SU-DHL-6 (cell line): ENCODE measurements around the gene ITPKB.

ENCODE experiments used
- H2AFZ ChIP-seq: fragments of 200-600 bp; sonication (generic); 2 replicates; pipeline ENCODE4 v1.6.1; 2014; ENCODE audit warnings: low read depth, mild to moderate bottlenecking, moderate library complexity, mixed read lengths, antibody characterized with exemption, low read length; ENCODE audit not compliant: severe bottlenecking
- H3F3A ChIP-seq: fragments of 200-600 bp; shearing (Covaris generic); 2 replicates; pipeline ENCODE4 v1.6.0; 2016; ENCODE audit warnings: antibody characterized with exemption, mild to moderate bottlenecking; ENCODE audit not compliant: insufficient read depth
- H3K27ac ChIP-seq: fragments of 200-600 bp; sonication (generic); 2 replicates; pipeline ENCODE4 v1.5.1; 2016; ENCODE audit warnings: low read depth, mild to moderate bottlenecking, low read length, moderate library complexity, mixed read lengths
- H3K27me3 ChIP-seq: fragments of 200-600 bp; sonication (generic), shearing (Covaris generic); 2 replicates; pipeline ENCODE4 v1.6.0; 2014; ENCODE audit warnings: mild to moderate bottlenecking, low read length
- H3K36me3 ChIP-seq: fragments of 200-600 bp; sonication (generic); 2 replicates; pipeline ENCODE4 v1.6.1; 2014; ENCODE audit warnings: mild to moderate bottlenecking, low read length, mixed read lengths
- H3K4me2 ChIP-seq: fragments of 300-600, 200-600 bp; shearing (Covaris generic), sonication (generic); 2 replicates; pipeline ENCODE4 v1.6.0; 2014; ENCODE audit warnings: low read length, low read depth, mild to moderate bottlenecking; ENCODE audit not compliant: poor library complexity, severe bottlenecking
- H3K4me3 ChIP-seq: fragments of 200-600 bp; sonication (generic); 2 replicates; pipeline ENCODE4 v1.5.1; 2014; ENCODE audit warnings: antibody characterized with exemption, low read length, mild to moderate bottlenecking, mixed read lengths; ENCODE audit not compliant: insufficient read depth, poor library complexity, severe bottlenecking
- H3K79me2 ChIP-seq: fragments of 200-600 bp; sonication (generic); 2 replicates; pipeline ENCODE4 v1.6.1; 2014; ENCODE audit warnings: mild to moderate bottlenecking, low read length, moderate library complexity; ENCODE audit not compliant: insufficient read depth
- H3K9ac ChIP-seq: fragments of 200-600 bp; sonication (generic); 2 replicates; pipeline ENCODE4 v1.7.0; 2014; ENCODE audit warnings: mild to moderate bottlenecking, low read length
- H3K9me2 ChIP-seq: fragments of 200-600 bp; sonication (generic); replicated peaks from 2 replicates; pipeline ENCODE4 v1.6.1; 2014; ENCODE audit warnings: low read length; ENCODE audit not compliant: insufficient read depth
- H3K9me3 ChIP-seq: fragments of 200-600 bp; sonication (generic); 2 replicates; pipeline ENCODE4 v1.6.1; 2014; ENCODE audit warnings: low read length, mixed read lengths; ENCODE audit not compliant: insufficient read depth
- H4K20me1 ChIP-seq: fragments of 200-600 bp; sonication (generic); 2 replicates; pipeline ENCODE4 v1.6.1; 2014; ENCODE audit warnings: low read depth, mild to moderate bottlenecking, antibody characterized with exemption, low read length, moderate library complexity, mixed read lengths
- CTCF ChIP-seq: fragments of 200-600 bp; sonication (generic); IDR thresholded peaks from one replicate; pipeline ENCODE4 v1.5.1; 2017; ENCODE audit warnings: antibody characterized with exemption, mild to moderate bottlenecking, low read length, moderate library complexity; ENCODE audit not compliant: insufficient read depth, poor library complexity, severe bottlenecking
- EZH2phosphoT487 ChIP-seq: fragments of 200-600 bp; sonication (generic), shearing (Covaris generic); conservative IDR thresholded peaks from 2 replicates; pipeline ENCODE4 v1.6.1; 2018; ENCODE audit warnings: mild to moderate bottlenecking, antibody characterized with exemption, low read length, moderate library complexity, mixed read lengths

Gene ITPKB

GRCh38 chr1:226710501-226710900 lies 28.6 kb downstream of the ITPKB start:
- Histone ChIP-seq H3K4me2 (no peak overlapping the region), H3K9ac (no peak overlapping the region), H3K9me2 (no peaks in the 10 kb centered on the region), H3K79me2 (peaks cover 53% of the 10 kb centered on the region), H3K27ac (peak overlapping the region; percentile 95; the same call in 1 of the 2 replicates), H3K27me3 (no peaks in the 10 kb centered on the region), H3K4me3 (no peak overlapping the region), H3F3A (peaks cover 40% of the 10 kb centered on the region), H3K36me3 (peaks cover 15% of the 10 kb centered on the region; the same call in 1 of the 2 replicates), H3K9me3 (no peaks in the 10 kb centered on the region), H4K20me1 (no peaks in the 10 kb centered on the region), H2AFZ (no peak overlapping the region)
- TF ChIP-seq CTCF (no peak), EZH2phosphoT487 (no peak)

- Histone ChIP-seq H4K20me1 (no peaks in the 10 kb centered on the region), H3F3A (peaks cover 35% of the 10 kb centered on the region), H3K9me3 (no peaks in the 10 kb centered on the region), H3K4me3 (no peak overlapping the region), H3K27me3 (no peaks in the 10 kb centered on the region), H3K36me3 (peaks cover 15% of the 10 kb centered on the region; the same call in 1 of the 2 replicates), H3K9me2 (no peaks in the 10 kb centered on the region), H3K27ac (peak overlapping the region; percentile 95; the same call in 1 of the 2 replicates), H2AFZ (no peak overlapping the region), H3K4me2 (no peak overlapping the region), H3K9ac (no peak overlapping the region), H3K79me2 (peaks cover 47% of the 10 kb centered on the region)
- TF ChIP-seq CTCF (no peak), EZH2phosphoT487 (no peak)
Measured at GRCh38 chr1:226709953-226710352, 29.1 kb downstream of the ITPKB start.

GRCh38 chr1:226708967-226709396 lies 30.1 kb downstream of the ITPKB start:
- H3K36me3 ChIP-seq = peaks cover 10% of the 10 kb centered on the region; the same call in 1 of the 2 replicates
- H3K27ac ChIP-seq = no peak overlapping the region
- H3K9me3 ChIP-seq = no peaks in the 10 kb centered on the region
- no peaks in the 10 kb centered on the region for H3K9me2 ChIP-seq
- no peak overlapping the region for H3K4me3 ChIP-seq
- H3F3A ChIP-seq = peaks cover 34% of the 10 kb centered on the region
- no peak overlapping the region for H3K4me2 ChIP-seq
- H3K27me3 ChIP-seq = no peaks in the 10 kb centered on the region
- TF ChIP-seq EZH2phosphoT487 (no peak), CTCF (no peak)
- no peak overlapping the region for H3K9ac ChIP-seq
- H2AFZ ChIP-seq = no peak overlapping the region
- peaks cover 38% of the 10 kb centered on the region for H3K79me2 ChIP-seq
- no peaks in the 10 kb centered on the region for H4K20me1 ChIP-seq
